Lung (tissue), 12 donors: ENCODE data around the gene LDLRAD4. TPM values are rescaled to one million over a fixed set of nuclear protein-coding genes. Genes with fewer than 3 reads are reported as not detected.

Source experiments
- ATAC-seq: fragments of 200-7000 bp; cut with Tn5 transposase; one replicate; pipeline ENCODE4 v1.9.1; 2020; ENCODE audit warnings: moderate number of reproducible peaks; ENCODE audit not compliant: insufficient read depth, low FRiP score
- DNase-seq, 3 donors: peaks; one replicate each; pipeline ENCODE4 v3.0.0-alpha.2; 2013 to 2017
- H3K27ac ChIP-seq, 2 donors: one replicate each; pipeline ENCODE4 v1.5.1; 2013; ENCODE audit warnings: mild to moderate bottlenecking in 2 of 2, moderate library complexity in 2 of 2, control low read depth in 1 of 2, inconsistent platforms in 1 of 2, low read depth in 1 of 2, low read length in 1 of 2
- H3K27me3 ChIP-seq, 3 donors: one replicate each; pipeline ENCODE4 v1.5.1; 2013; ENCODE audit warnings: low read length in 2 of 3; ENCODE audit not compliant: control insufficient read depth in 3 of 3, insufficient read depth in 3 of 3
- H3K36me3 ChIP-seq, 4 donors: one replicate each; pipeline ENCODE4 v1.5.1; 2013; ENCODE audit warnings: low read length in 4 of 4, mild to moderate bottlenecking in 1 of 4, moderate library complexity in 1 of 4; ENCODE audit not compliant: control insufficient read depth in 4 of 4, insufficient read depth in 4 of 4
- H3K4me1 ChIP-seq, 5 donors: one replicate each; pipeline ENCODE4 v1.5.1; 2013; ENCODE audit warnings: low read length in 5 of 5, mild to moderate bottlenecking in 2 of 5, moderate library complexity in 1 of 5; ENCODE audit not compliant: control insufficient read depth in 5 of 5, insufficient read depth in 5 of 5
- H3K4me3 ChIP-seq: one replicate; pipeline ENCODE4 v1.5.1; 2013; ENCODE audit warnings: mild to moderate bottlenecking, control low read depth, moderate library complexity
- H3K9ac ChIP-seq, 2 donors: one replicate each; pipeline ENCODE4 v1.5.1; 2013; ENCODE audit warnings: low read length in 2 of 2, control low read depth in 1 of 2; ENCODE audit not compliant: insufficient read depth in 1 of 2
- H3K9me3 ChIP-seq, 4 donors: one replicate each; pipeline ENCODE4 v1.5.1; 2013; ENCODE audit warnings: low read length in 3 of 4, mild to moderate bottlenecking in 1 of 4, moderate library complexity in 1 of 4; ENCODE audit not compliant: control insufficient read depth in 4 of 4, insufficient read depth in 3 of 4
- CTCF ChIP-seq: IDR thresholded peaks from 2 replicates; pipeline ENCODE4 v1.5.1; 2012; ENCODE audit warnings: mild to moderate bottlenecking; ENCODE audit errors: control extremely low read depth, extremely low read depth
- WGBS, 2 donors: extraction: QIAGEN DNeasy Blood & Tissue Kit; methylation state at CpG; one replicate each; pipeline ENCODE4 v1.1.7; 2013; 5-methylcytosine and 5-hydroxymethylcytosine counted together
- polyA plus RNA-seq, 2 donors: library from polyadenylated mRNA; stranded (reverse); fragments of 200-250 nt; gene quantifications; one replicate each; pipeline ENCODE4 v1.2.1, GENCODE V29; 2013
- total RNA-seq, 2 donors: library from RNA; depleted of rRNA in 1 of 2; stranded (reverse); fragments of >200 nt in 1 of 2; gene quantifications; one replicate each; pipeline ENCODE4 v1.2.1, GENCODE V29; 2014 to 2021
- donor health status: control.
- donor health status: control.
- donor health status: Bipolar disorder and iron deficiency.
- donor health status: healthy.
- donor health status: DM: yes; HTN: yes; CAD: no.

The LDLRAD4 gene
- total and polyA plus RNA-seq, 4 donors: 3.2 to 62.4 (median 19.9) TPM

GRCh38 chr18:13392029-13392750 lies 173.6 kb downstream of the LDLRAD4 start:
- peaks cover 0 to 6% (median 2%) of the 10 kb centered on the region in 5 donors for H3K4me1 ChIP-seq
- DNase-seq: no peak

GRCh38 chr18:13392899-13393298 lies 174.3 kb downstream of the LDLRAD4 start:
- Histone ChIP-seq H3K4me3 (no peak overlapping the region), H3K9ac (no peak overlapping the region), H3K9me3 (no peaks in the 10 kb centered on the region), H3K4me1 (peaks cover 0 to 6% (median 0%) of the 10 kb centered on the region in 5 donors), H3K27me3 (no peaks in the 10 kb centered on the region), H3K27ac (no peak overlapping the region), H3K36me3 (peaks cover 0 to 3% (median 0%) of the 10 kb centered on the region in 4 donors)
- 75 to 79% methylated on average over 8 of the region's 8 CpGs for WGBS, 2 donors
- DNase-seq (no peak), ATAC-seq (no peak)
- no peak for TF ChIP-seq CTCF

More at GRCh38 chr18:13392029-13392750, 173.6 kb downstream of the LDLRAD4 start:
- Histone ChIP-seq H3K36me3 (peaks cover 0 to 3% (median 0%) of the 10 kb centered on the region in 4 donors), H3K9me3 (no peaks in the 10 kb centered on the region), H3K27me3 (no peaks in the 10 kb centered on the region), H3K9ac (no peak overlapping the region), H3K4me3 (no peak overlapping the region), H3K27ac (no peak overlapping the region)
- 94% methylated on average over 12 of the region's 12 CpGs for WGBS, 2 donors
- ATAC-seq: no peak
- no peak for TF ChIP-seq CTCF

DNA sequence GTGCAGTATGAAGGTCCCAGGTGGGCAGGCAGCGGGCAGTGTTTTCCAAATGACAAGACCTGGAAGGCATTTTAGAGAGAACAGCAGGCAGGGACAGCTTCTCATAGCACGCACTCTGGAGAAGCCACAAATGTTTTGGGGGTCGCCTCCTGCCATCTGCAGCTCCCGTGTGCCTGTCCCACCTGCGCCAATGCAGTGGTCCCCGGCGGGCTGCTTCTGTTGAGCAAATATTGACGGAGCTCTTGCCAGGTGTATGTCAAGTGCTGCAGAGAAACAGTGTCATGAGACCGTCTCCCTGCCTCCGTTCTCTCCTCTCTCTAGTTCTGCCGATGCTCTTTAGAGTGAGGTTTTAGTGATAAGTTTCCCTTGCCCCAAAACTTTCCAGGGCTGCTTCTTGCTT lies 174.8 kb downstream of the LDLRAD4 start:
- Histone ChIP-seq H3K9ac (no peak overlapping the region), H3K27ac (no peak overlapping the region), H3K27me3 (no peaks in the 10 kb centered on the region), H3K4me1 (peaks cover 0 to 6% (median 0%) of the 10 kb centered on the region in 5 donors), H3K9me3 (no peaks in the 10 kb centered on the region), H3K36me3 (peaks cover 0 to 3% (median 0%) of the 10 kb centered on the region in 4 donors), H3K4me3 (no peak overlapping the region)
- ATAC-seq (no peak), DNase-seq (no peak)
- 60 to 86% methylated on average over 11 of the region's 11 CpGs for WGBS, 2 donors
- no peak for TF ChIP-seq CTCF
